ENCODE results near the gene C20orf204. TPM values are rescaled to one million over a fixed set of nuclear protein-coding genes. Genes with fewer than 3 reads are reported as not detected.
A peak's percentile ranks its signal among the peaks of the same experiment; 100 is the strongest.

The C20orf204 gene
- total and polyA plus RNA-seq, 10 of the 15 experiments (the other 5 are each of a cell fraction or from before 2014, with no cell fraction given) = 0.24 to 56.0 (median 12.4) TPM

- no peak for TF ChIP-seq CUX1 (IDR thresholded peaks at IDR 0.05; ENCODE audit: insufficient replicate concordance, low read depth, low read length)
- TF ChIP-seq RAD51 (IDR thresholded peaks at IDR 0.05) = no peak
- TF ChIP-seq NFYB (IDR thresholded peaks at IDR 0.05; ENCODE audit: insufficient read depth, low read depth, low read length) = no peak
- no peak for TF ChIP-seq SREBF2 (IDR thresholded peaks at IDR 0.05; ENCODE audit: low read length)
- no peak for TF ChIP-seq CBFB (IDR thresholded peaks at IDR 0.05; ENCODE audit: low read depth)
- peak; percentile 83 for TF ChIP-seq MXI1 (IDR thresholded peaks at IDR 0.05; ENCODE audit: low read depth, low read length)
- no peak for TF ChIP-seq BACH1 (IDR thresholded peaks at IDR 0.05; ENCODE audit: borderline replicate concordance)
- TF ChIP-seq RCOR1 (conservative IDR thresholded peaks at IDR 0.05; ENCODE audit: low read depth, low read length) = no peak
- no peak for TF ChIP-seq TCF12 (IDR thresholded peaks at IDR 0.05; ENCODE audit: low read depth, low read length)
- no peak for TF ChIP-seq ZNF24 (IDR thresholded peaks at IDR 0.05)
- no peak for TF ChIP-seq PBX3 (IDR thresholded peaks at IDR 0.05; ENCODE audit: insufficient replicate concordance, low read depth, low read length)
- no peak for TF ChIP-seq CBX3 (IDR thresholded peaks at IDR 0.05; ENCODE audit: borderline replicate concordance, low read depth)
- TF ChIP-seq KDM1A (IDR thresholded peaks at IDR 0.05; ENCODE audit: borderline replicate concordance) = no peak
- TF ChIP-seq, protein P1, sequence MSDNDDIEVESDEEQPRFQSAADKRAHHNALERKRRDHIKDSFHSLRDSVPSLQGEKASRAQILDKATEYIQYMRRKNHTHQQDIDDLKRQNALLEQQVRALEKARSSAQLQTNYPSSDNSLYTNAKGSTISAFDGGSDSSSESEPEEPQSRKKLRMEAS (IDR thresholded peaks at IDR 0.05; ENCODE audit: low read depth, low read length) = 0 out of 2 replicates have a peak, but pooled peaks have one; percentile 56
- TF ChIP-seq MTA3 (IDR thresholded peaks at IDR 0.05; ENCODE audit: borderline replicate concordance, low read length) = no peak
- TF ChIP-seq HDGF (IDR thresholded peaks at IDR 0.05) = peak; percentile 81
- TF ChIP-seq IRF4 (IDR thresholded peaks at IDR 0.05; ENCODE audit: low read depth, low read length) = no peak
- no peak for TF ChIP-seq E2F8 (IDR thresholded peaks at IDR 0.05; ENCODE audit: low read depth, partially characterized antibody)
- no peak for TF ChIP-seq BCL11A (IDR thresholded peaks at IDR 0.05; ENCODE audit: low read depth, low read length)
- TF ChIP-seq NFYA (IDR thresholded peaks at IDR 0.05; ENCODE audit: borderline replicate concordance, low read depth, low read length) = no peak
- no peak for TF ChIP-seq RBBP5 (conservative IDR thresholded peaks at IDR 0.05)
These were observed 26.8 kb downstream of the C20orf204 start, which contains the start of gene TCEA2 (continued) for GRCh38 chr20:64062596-64063388.

All from GM12878 (cell line).